Astrocyte of the spinal cord (primary cell): ENCODE results near the gene GRB10.

ENCODE experiments used
- DNase-seq: peaks from one replicate; pipeline ENCODE4 v3.0.0; 2011; ENCODE audit warnings: low read depth, low spot score
- H3K4me3 ChIP-seq: 2 replicates; pipeline ENCODE4 v1.5.1; 2011; ENCODE audit warnings: low read depth, mild to moderate bottlenecking, low read length, moderate library complexity
- in situ Hi-C: cut with HindIII; loops from 2 replicates; pipeline ENCODE4 v1.10.0; 2017; ENCODE audit warnings: low sequenced_read_pairs
- TF ChIP-seq, protein P1 (sequence below): IDR thresholded peaks from 2 replicates; pipeline ENCODE4 v1.5.1; 2012; ENCODE audit warnings: low read depth, mild to moderate bottlenecking, low read length, inconsistent platforms

GRB10 gene

GRCh38 chr7:50562136-50562535 lies 220.6 kb downstream of the GRB10 start:
- no peak for DNase-seq
- H3K4me3 ChIP-seq: no peak overlapping the region
- in situ Hi-C loops: no loop called here
- TF ChIP-seq, protein P1, sequence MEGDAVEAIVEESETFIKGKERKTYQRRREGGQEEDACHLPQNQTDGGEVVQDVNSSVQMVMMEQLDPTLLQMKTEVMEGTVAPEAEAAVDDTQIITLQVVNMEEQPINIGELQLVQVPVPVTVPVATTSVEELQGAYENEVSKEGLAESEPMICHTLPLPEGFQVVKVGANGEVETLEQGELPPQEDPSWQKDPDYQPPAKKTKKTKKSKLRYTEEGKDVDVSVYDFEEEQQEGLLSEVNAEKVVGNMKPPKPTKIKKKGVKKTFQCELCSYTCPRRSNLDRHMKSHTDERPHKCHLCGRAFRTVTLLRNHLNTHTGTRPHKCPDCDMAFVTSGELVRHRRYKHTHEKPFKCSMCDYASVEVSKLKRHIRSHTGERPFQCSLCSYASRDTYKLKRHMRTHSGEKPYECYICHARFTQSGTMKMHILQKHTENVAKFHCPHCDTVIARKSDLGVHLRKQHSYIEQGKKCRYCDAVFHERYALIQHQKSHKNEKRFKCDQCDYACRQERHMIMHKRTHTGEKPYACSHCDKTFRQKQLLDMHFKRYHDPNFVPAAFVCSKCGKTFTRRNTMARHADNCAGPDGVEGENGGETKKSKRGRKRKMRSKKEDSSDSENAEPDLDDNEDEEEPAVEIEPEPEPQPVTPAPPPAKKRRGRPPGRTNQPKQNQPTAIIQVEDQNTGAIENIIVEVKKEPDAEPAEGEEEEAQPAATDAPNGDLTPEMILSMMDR: no peak

GRCh38 chr7:50560865-50561351 lies 221.8 kb downstream of the GRB10 start:
- H3K4me3 ChIP-seq: no peak overlapping the region
- TF ChIP-seq, protein P1: no peak
- in situ Hi-C loops: no loop called here
- DNase-seq: no peak

DNA sequence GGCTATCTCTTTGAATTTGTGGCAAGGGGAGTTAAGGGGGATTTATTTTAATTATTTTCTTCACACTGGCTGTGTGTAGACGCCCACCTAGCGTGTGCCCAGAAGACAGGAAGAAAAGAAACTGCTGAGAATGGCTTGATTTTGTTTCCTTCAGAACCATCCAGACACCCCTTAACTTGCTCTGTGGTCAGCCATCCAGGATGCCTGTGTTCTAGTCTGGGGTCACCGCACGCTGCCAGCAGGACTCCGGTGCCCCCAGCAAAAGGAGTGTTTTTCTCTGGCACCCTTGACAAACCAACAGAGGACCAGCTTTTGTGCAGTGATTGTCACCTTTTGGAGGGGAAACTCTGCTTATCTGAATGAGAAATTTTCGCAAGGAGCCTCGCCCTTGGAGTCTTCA lies 222.8 kb downstream of the GRB10 start:
- no peak overlapping the region for H3K4me3 ChIP-seq
- TF ChIP-seq, protein P1: no peak
- no peak for DNase-seq
- in situ Hi-C loops: no loop called here

DNA sequence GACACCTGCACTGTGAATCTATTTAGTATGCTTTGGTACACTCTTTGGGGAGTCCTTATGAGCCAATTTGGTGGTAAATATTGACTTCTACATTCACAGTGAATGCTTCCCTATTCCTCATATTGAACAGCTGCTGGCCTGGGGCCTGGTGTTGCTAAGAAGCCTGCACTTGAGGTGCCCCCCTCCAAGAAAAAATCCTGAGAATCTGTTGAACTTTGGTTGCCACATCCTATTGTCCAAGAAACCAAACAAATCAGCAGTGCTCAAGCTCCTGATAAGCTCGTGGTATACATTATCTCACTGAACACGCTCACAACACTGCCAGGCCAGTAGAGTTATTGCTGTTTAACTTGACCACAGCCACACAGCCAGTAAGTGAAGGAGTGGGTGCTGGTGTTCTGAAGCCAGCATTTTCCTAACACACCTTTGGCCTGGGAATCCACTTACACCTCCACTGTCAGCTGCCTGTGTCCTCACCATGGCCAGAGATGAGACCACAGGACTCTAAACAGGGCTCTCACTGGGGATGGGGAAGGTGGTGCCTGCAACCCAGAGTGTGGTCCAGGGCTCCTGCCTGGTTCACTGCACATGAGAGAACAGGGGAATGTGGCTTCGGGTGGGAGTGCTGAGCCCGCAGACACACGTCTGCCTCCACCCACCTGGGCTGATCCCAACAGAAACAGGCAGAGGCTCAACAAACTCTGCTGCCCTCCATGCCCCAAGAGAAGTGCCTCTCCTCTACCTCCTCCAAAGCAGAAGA lies 224.2 kb downstream of the GRB10 start:
- in situ Hi-C loops: no loop called here
- TF ChIP-seq, protein P1: no peak
- no peak for DNase-seq
- H3K4me3 ChIP-seq: no peak overlapping the region

DNA sequence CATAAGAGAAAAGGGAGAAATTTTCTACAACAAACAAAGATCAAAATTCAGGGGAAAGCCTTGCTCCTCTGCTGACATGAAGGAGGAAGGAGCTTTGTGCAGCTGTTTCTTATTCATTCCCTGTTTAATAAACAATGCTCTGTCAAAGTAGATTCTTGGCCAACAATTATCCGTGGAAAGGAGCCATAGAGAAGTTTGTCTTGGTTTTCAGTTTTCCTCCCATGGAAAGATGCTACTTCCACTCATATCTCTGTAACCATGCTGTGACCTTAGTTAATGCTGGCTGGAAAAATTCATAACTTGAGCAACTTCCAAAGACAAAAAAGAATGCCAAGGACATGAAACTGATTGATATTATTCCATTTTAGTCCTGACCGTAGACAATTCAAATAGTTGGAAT lies 225.6 kb downstream of the GRB10 start:
- DNase-seq: no peak
- in situ Hi-C loops: no loop called here
- no peak overlapping the region for H3K4me3 ChIP-seq
- TF ChIP-seq, protein P1: no peak

DNA sequence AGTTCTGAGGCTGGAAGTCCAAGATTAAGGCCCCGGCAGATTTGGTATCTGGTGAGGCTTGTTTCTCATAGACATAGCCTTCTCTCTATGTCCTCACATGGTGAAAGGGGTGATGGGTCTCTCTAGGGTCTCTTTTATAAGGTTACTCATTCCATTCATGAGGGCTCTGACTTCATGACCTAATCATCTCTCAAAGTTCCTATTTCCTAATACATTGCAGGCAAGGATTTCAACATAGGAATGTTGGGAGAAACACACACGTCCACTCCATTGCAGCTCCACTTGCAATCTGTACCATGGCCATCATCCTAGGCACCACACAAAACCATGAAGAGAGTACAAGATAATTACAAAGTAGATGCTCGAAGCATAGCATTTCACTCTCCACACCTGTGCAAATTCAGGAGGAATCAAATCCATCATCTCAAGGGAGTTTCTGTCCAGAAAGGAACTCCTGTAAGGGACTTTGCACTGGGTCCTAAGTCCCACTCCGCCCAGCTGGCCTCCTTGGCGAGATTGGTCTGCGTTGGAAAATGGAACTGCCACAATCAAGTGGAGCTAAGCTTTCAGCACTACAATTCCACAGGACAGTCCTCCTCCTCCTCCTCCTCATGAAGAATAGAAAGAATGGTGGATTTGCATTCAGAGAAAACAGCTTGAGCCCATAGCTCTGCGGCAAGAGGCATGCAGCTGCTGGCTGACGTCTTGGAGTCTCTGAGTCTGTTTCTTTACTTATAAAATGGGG lies 226.3 kb downstream of the GRB10 start:
- TF ChIP-seq, protein P1: no peak
- in situ Hi-C loops: no loop called here
- DNase-seq: no peak
- H3K4me3 ChIP-seq: no peak overlapping the region
